Suprapubic skin (tissue), 4 donors: Measurements from ENCODE around the gene SEMA6C. TPM values are rescaled to one million over a fixed set of nuclear protein-coding genes. Genes with fewer than 3 reads are reported as not detected.
A peak's percentile ranks its signal among the peaks of the same experiment; 100 is the strongest.

Experiments
- DNase-seq, 2 donors: peaks; one replicate each; pipeline ENCODE4 v3.0.0-alpha.2; 2019; ENCODE audit warnings: low spot score in 2 of 2
- H3K27ac ChIP-seq: fragments of 200-600 bp; sonication (generic); one replicate; pipeline ENCODE4 v1.5.1; 2019
- H3K27me3 ChIP-seq: fragments of 200-600 bp; sonication (generic); one replicate; pipeline ENCODE4 v1.5.1; 2019
- H3K36me3 ChIP-seq: fragments of 200-600 bp; sonication (generic); one replicate; pipeline ENCODE4 v1.5.1; 2019
- H3K4me1 ChIP-seq: fragments of 200-600 bp; sonication (generic); one replicate; pipeline ENCODE4 v1.5.1; 2019
- H3K4me3 ChIP-seq: fragments of 200-600 bp; sonication (generic); one replicate; pipeline ENCODE4 v1.5.1; 2019; ENCODE audit warnings: mild to moderate bottlenecking
- H3K9me3 ChIP-seq: fragments of 200-600 bp; sonication (generic); one replicate; pipeline ENCODE4 v1.5.1; 2019
- CTCF ChIP-seq, 2 donors: fragments of 200-600 bp in 1 of 2; fragments of 450-650 bp in 1 of 2; sonication (generic) in 1 of 2; IDR thresholded peaks; one replicate each; pipeline ENCODE4 v1.5.1; 2016 to 2019; ENCODE audit warnings: antibody characterized with exemption in 2 of 2, mild to moderate bottlenecking in 1 of 2, moderate library complexity in 1 of 2
- EP300 ChIP-seq: sonication (generic); formaldehyde crosslinking; IDR thresholded peaks from one replicate; pipeline ENCODE4 v1.6.1; 2017; ENCODE audit warnings: antibody characterized with exemption
- POLR2A ChIP-seq, 2 donors: fragments of 450-650 bp; IDR thresholded peaks; one replicate each; pipeline ENCODE4 v1.6.1; 2017; ENCODE audit warnings: antibody characterized with exemption in 2 of 2, mild to moderate bottlenecking in 2 of 2, moderate library complexity in 2 of 2
- POLR2AphosphoS5 ChIP-seq, 3 donors: sonication (generic); formaldehyde crosslinking; IDR thresholded peaks; one replicate each; pipeline ENCODE4 v1.6.1; 2017; ENCODE audit warnings: antibody characterized with exemption in 3 of 3
- WGBS: methylation state at CpG from one replicate; pipeline ENCODE4 v1.1.5; 2018; 5-methylcytosine and 5-hydroxymethylcytosine counted together
- total RNA-seq, 4 donors: library from RNA; depleted of rRNA; stranded (reverse); fragments of >200 nt; gene quantifications; one replicate each; pipeline ENCODE4 v1.1.0, GENCODE V29; 2016

The SEMA6C gene
- total RNA-seq, 4 donors from 2014 or later, result 5.5 to 19.0 (median 14.9) TPM

GRCh38 chr1:151175863-151176262 is 29.4 kb upstream of the SEMA6C start, which contains the start of gene TMOD4:
TSS of gene TMOD4 (minus strand) at chr1:151175981. CDS start at chr1:151174875, 1,106 bp downstream.
- 47% methylated on average over 4 of the region's 4 CpGs for WGBS
- TF ChIP-seq POLR2A (IDR thresholded peaks at IDR 0.05), result no peak
- peak in 1 of 2 donors; percentile 45 for TF ChIP-seq CTCF (IDR thresholded peaks at IDR 0.05)
- TF ChIP-seq EP300, result no peak
- TF ChIP-seq POLR2AphosphoS5 (IDR thresholded peaks at IDR 0.05), result no peak
- no peak within 1 kb of the TSS for H3K27ac ChIP-seq
- no peaks in the 10 kb centered on the region for H3K9me3 ChIP-seq
- H3K27me3 ChIP-seq, result no peaks in the 10 kb centered on the region
- DNase-seq, result no peak
- H3K36me3 ChIP-seq, result peaks cover 81% of the 10 kb centered on the region
- peaks cover 8% of the 10 kb centered on the region for H3K4me1 ChIP-seq
- no peak within 1 kb of the TSS for H3K4me3 ChIP-seq

- Histone ChIP-seq H3K4me1 (peaks cover 8% of the 10 kb centered on the region), H3K4me3 (no peak overlapping the region), H3K36me3 (peaks cover 81% of the 10 kb centered on the region), H3K27me3 (no peaks in the 10 kb centered on the region), H3K9me3 (no peaks in the 10 kb centered on the region), H3K27ac (no peak overlapping the region)
- 40% methylated on average over 6 of the region's 6 CpGs for WGBS
- DNase-seq, result no peak
- TF ChIP-seq CTCF (IDR thresholded peaks at IDR 0.05), result no peak
- no peak for TF ChIP-seq POLR2A (IDR thresholded peaks at IDR 0.05)
- no peak for TF ChIP-seq EP300
- no peak for TF ChIP-seq POLR2AphosphoS5 (IDR thresholded peaks at IDR 0.05)
Measured at GRCh38 chr1:151175041-151175741, 28.8 kb upstream of the SEMA6C start.

GRCh38 chr1:151171190-151171589 is 24.8 kb upstream of the SEMA6C start:
- WGBS, result 90% methylated on average over 5 of the region's 5 CpGs
- Histone ChIP-seq H3K27ac (no peak overlapping the region), H3K4me1 (peaks cover 19% of the 10 kb centered on the region), H3K4me3 (no peak overlapping the region), H3K27me3 (no peaks in the 10 kb centered on the region), H3K9me3 (no peaks in the 10 kb centered on the region), H3K36me3 (peaks cover 66% of the 10 kb centered on the region)
- TF ChIP-seq EP300, result no peak
- no peak for TF ChIP-seq POLR2A (IDR thresholded peaks at IDR 0.05)
- no peak for TF ChIP-seq CTCF (IDR thresholded peaks at IDR 0.05)
- no peak for TF ChIP-seq POLR2AphosphoS5 (IDR thresholded peaks at IDR 0.05)
- no peak for DNase-seq

- Histone ChIP-seq H3K4me3 (peak overlapping the region; percentile 85), H3K27ac (no peak overlapping the region), H3K36me3 (peaks cover 37% of the 10 kb centered on the region), H3K9me3 (no peaks in the 10 kb centered on the region), H3K4me1 (peaks cover 32% of the 10 kb centered on the region), H3K27me3 (no peaks in the 10 kb centered on the region)
- no peak for TF ChIP-seq EP300
- no peak for TF ChIP-seq CTCF (IDR thresholded peaks at IDR 0.05)
- TF ChIP-seq POLR2AphosphoS5 (IDR thresholded peaks at IDR 0.05), result no peak
- no peak for TF ChIP-seq POLR2A (IDR thresholded peaks at IDR 0.05)
- 89% methylated on average over 6 of the region's 6 CpGs for WGBS
- DNase-seq, result no peak
Measured at GRCh38 chr1:151167116-151167515, 20.7 kb upstream of the SEMA6C start.

GRCh38 chr1:151166505-151166956 is 20.1 kb upstream of the SEMA6C start:
- H3K36me3 ChIP-seq, result peaks cover 39% of the 10 kb centered on the region
- no peaks in the 10 kb centered on the region for H3K9me3 ChIP-seq
- peak overlapping the region; percentile 85 for H3K4me3 ChIP-seq
- no peak for DNase-seq
- peak overlapping the region; percentile 82 for H3K27ac ChIP-seq
- H3K27me3 ChIP-seq, result no peaks in the 10 kb centered on the region
- no peak for TF ChIP-seq EP300
- TF ChIP-seq CTCF (IDR thresholded peaks at IDR 0.05), result no peak
- no peak for TF ChIP-seq POLR2A (IDR thresholded peaks at IDR 0.05)
- no peak for TF ChIP-seq POLR2AphosphoS5 (IDR thresholded peaks at IDR 0.05)
- WGBS, result under 1% methylated on average over 14 of the region's 15 CpGs
- H3K4me1 ChIP-seq, result peaks cover 32% of the 10 kb centered on the region
